SK-N-DZ (cell line): ENCODE results near the gene IRF7.

ENCODE experiments used
- DNase-seq: peaks from one replicate; pipeline ENCODE4 v3.0.0-alpha.2; 2015; ENCODE audit warnings: low spot score

IRF7 gene

DNA sequence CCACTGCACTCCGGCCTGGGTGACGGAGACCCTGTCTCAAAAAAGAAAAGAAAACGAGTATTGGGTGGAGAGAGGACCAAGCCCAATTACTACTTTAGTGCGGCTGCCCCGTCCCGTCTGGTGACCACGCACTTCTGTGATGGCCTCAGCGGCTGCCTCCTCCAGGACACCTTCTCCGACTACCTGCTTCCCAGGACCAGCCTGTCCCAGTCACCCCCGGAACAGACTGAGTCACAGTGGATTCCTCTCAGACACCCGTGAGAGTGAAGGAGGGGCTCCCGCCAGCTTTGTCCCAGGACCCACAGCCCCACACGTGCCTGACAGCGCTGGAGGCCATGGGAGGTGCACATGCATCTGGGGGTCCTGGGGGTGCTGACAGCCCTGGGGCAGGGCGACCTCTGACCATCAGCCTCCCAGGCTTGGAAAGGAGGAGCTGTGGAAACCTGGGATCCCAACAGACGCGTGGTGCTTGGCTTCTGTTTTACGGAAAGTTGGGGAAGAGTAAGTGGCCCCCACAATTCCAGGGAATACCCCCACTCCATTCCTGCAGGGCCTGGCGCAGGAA, 26.1 kb upstream of the IRF7 start:
- no peak for DNase-seq

DNA sequence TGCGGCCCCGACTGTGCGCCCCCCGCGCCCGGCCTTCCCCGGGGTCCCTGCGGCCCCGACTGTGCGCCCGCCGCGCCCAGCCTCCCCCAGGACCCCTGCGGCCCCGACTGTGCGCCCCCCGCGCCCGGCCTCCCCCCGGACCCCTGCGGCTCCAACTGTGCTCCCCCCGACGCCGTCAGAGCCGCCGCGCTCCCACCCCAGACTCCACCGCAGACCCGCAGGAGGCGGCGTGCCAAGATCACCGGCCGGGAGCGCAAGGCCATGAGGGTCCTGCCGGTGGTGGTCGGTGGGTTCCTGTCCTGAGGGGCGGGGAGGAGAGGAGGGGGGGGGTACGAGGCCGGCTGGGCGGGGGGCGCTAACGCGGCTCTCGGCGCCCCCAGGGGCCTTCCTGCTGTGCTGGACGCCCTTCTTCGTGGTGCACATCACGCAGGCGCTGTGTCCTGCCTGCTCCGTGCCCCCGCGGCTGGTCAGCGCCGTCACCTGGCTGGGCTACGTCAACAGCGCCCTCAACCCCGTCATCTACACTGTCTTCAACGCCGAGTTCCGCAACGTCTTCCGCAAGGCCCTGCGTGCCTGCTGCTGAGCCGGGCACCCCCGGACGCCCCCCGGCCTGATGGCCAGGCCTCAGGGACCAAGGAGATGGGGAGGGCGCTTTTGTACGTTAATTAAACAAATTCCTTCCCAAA, 24.4 kb upstream of the IRF7 start:
- DNase-seq, result no peak

GRCh38 chr11:639332-639955, 23.7 kb upstream of the IRF7 start:
- no peak for DNase-seq

GRCh38 chr11:638631-639331, 23.0 kb upstream of the IRF7 start:
- DNase-seq, result no peak

DNA sequence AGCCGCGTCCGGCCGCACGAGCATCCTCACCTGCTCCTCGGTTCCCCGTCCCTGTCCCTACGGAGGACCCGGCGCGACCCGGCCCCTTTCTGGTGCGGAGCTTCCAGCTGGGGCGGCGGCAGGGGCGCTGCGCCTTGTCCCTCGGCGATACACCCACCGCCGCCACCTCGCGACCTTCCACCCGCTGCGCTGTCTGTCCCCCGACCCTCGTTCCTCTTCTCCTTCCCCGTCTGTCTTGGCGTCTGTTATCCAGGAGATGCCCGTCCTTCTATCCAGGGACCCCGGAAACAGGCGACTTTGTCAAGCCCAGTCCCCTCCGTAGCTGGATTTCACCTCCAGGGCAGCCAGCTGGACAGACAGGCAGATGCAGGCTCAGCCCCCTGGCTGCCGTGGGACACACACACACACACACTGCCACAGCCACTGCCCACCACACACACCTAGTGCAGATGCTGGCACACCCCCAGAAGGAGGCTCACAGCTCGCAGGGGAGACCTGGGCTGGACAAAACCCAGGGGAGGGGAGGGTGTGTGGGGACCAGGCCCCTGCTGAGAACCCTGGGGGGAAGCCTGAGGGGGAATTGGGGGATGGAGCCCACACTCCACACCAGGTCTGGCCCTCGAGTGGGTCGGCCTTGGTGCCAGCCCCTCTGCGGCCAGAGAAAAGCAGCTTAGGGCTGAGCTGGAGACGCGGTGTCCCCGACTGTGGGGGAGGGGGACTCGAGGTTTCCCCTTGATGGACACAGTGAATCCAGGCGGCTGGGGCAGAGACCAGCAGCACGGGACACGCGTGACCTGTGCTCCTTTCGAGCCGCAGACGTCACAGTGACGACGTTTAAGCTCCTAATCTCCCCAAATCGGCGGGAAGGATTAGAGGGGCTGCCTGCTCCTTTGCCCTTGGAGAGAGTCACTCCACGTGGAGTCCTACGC, 22.1 kb upstream of the IRF7 start:
- DNase-seq, result no peak

- DNase-seq, result no peak
Measured at GRCh38 chr11:637333-637592, 21.5 kb upstream of the IRF7 start.

GRCh38 chr11:636511-637332, 21.0 kb upstream of the IRF7 start, which contains the start of gene DRD4:
TSS of gene DRD4 (plus strand) at chr11:637269. CDS start at chr11:637305, 36 bp downstream.
- DNase-seq, result no peak

GRCh38 chr11:635945-636510, 20.3 kb upstream of the IRF7 start:
- DNase-seq, result no peak

- no peak for DNase-seq
Measured at GRCh38 chr11:630871-631270, 15.1 kb upstream of the IRF7 start.

GRCh38 chr11:629237-629583, 13.5 kb upstream of the IRF7 start:
- no peak for DNase-seq

DNA sequence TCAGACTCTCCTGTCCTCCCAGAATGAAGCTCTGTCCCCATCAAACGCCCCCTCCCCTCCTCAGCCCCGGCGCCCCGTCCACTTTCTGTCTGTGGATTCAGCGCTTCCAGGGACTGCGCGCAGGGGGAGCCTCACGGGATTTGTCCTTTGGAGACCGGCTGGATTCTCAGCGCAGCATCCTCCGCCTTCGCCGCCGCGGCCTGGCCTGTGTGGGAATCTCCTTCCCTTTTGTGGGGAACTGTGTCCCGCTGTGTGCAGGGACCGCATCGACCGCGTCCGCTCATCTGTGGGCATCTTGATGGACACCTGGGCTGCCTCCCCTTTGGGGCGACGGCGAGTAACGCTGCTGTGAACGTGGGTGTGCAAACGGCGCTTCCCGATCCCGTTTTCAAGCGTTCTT, 12.3 kb upstream of the IRF7 start:
- no peak for DNase-seq

GRCh38 chr11:627308-627576, 11.5 kb upstream of the IRF7 start:
- DNase-seq, result no peak

DNA sequence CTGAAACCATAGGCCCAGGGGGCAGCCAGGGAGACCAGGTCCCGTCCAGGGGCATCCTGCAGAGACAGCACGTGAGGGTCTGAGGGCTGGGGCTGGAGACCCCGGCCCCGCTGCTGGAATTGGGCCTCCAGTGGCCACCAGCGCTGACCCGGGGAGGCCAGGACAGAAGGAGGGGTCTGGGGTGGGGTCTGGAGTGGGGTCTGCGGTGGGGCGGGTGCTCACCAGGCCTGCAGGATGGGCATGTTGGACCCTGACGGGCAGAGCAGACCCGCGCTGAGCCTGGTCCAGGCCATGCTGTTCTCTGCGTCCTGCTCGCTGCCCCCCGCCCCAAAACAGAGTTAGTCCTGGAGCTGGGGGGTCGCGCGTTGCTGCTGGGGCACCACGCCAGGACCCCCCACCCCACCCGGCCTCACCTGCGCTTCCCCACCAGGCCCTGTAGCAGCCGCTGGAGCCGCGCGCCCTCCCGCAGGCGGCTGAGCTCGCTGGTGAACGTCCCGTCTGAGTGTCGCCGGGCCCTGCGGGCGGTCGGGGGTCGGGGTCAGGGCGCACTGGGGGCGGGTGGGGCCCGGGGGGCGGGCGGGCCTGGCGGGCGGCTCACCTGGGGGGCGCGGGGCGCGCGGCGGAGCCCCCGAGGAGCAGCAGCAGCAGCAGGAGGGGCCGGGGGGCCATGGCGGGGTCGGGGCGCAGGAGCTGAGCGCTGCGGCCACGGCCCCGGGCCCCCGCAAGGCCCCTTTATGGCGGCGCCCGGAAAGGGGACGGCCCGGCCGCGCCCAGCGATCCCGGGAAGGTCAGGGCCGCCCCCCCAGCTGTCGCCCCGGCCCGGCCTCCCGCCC, 10.9 kb upstream of the IRF7 start, which contains the start of gene SCT:
Gene SCT (minus strand): TSS at position 707 of the 833 bp plus-strand sequence. CDS start 38 bp downstream, at position 669.
- no peak for DNase-seq

DNA sequence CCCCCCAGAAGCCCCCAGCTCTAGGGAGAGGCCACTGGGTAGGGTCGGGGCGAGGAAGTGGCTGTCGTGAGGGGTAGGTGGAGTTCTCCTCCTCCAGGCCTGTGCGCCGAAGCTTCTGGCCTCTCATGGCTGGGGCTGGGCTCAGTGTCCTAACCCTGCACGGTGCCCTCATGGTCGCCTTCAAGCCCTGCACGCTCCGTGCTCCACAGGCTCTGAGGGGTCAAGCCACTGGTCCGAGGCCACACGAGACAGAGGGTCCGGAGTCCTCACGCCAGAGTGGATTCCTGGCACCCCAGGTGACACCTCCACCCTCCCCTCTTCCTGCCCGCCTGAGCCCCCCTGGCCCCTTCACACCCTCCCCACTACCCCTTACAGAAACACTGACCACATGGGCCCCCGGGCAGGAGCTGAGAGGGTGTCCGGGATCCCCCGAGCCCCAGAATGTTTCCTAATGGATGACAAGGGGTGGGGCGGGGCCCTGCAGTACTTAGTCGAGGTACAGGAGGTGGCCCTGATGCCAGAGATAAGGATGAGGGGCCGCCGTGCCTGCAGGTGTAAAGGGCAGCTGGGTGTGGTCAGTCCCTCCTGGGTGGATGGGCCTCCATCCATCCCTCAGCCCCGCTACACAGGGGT, 10.0 kb upstream of the IRF7 start:
- no peak for DNase-seq

- DNase-seq, result no peak
Measured at GRCh38 chr11:624705-625635, 9.2 kb upstream of the IRF7 start, which contains the start of gene CDHR5. TSS of gene CDHR5 (minus strand) at chr11:624955. CDS start at chr11:624902, 53 bp downstream.

GRCh38 chr11:623999-624704, 8.4 kb upstream of the IRF7 start:
- no peak for DNase-seq

- no peak for DNase-seq
Measured at GRCh38 chr11:623349-623869, 7.7 kb upstream of the IRF7 start.
